HG02870 (cell line): Measurements from ENCODE around the gene RAD52.

Experiments
- ATAC-seq: cut with Tn5 transposase; IDR thresholded peaks from one replicate; pipeline ENCODE4 v1.9.1; 2021; ENCODE audit warnings: mild to moderate bottlenecking, moderate library complexity; ENCODE audit not compliant: unreplicated experiment

Gene RAD52

GRCh38 chr12:949453-950191, at the start of gene RAD52:
TSS of gene RAD52 (minus strand) at chr12:949694. CDS start at chr12:933058, 16,636 bp downstream.
- ATAC-seq, result peak; percentile 87

- peak; percentile 58 for ATAC-seq
These were observed 48.8 kb upstream of the RAD52 start for GRCh38 chr12:998020-998874.

GRCh38 chr12:997505-997904, 48.0 kb upstream of the RAD52 start:
- ATAC-seq, result no peak

GRCh38 chr12:996881-997280, 47.4 kb upstream of the RAD52 start:
- no peak for ATAC-seq

- no peak for ATAC-seq
These were observed 43.2 kb upstream of the RAD52 start for GRCh38 chr12:992647-993046.

GRCh38 chr12:991350-992333, 42.1 kb upstream of the RAD52 start:
- ATAC-seq, result no peak

GRCh38 chr12:990661-991349, 41.3 kb upstream of the RAD52 start, which contains the start of gene ERC1:
TSS of gene ERC1 (plus strand) at chr12:991223. CDS start at chr12:1027904, 36,681 bp downstream.
- peak; percentile 80 for ATAC-seq

- no peak for ATAC-seq
These were observed 40.5 kb upstream of the RAD52 start for GRCh38 chr12:989751-990660.

- no peak for ATAC-seq
These were observed 39.6 kb upstream of the RAD52 start for GRCh38 chr12:989051-989450.

- no peak for ATAC-seq
These were observed 39.2 kb upstream of the RAD52 start for GRCh38 chr12:988646-989045.

GRCh38 chr12:981961-982360, 32.5 kb upstream of the RAD52 start:
- no peak for ATAC-seq

GRCh38 chr12:981176-981828, 31.8 kb upstream of the RAD52 start:
- ATAC-seq, result no peak

GRCh38 chr12:979349-979748, 29.9 kb upstream of the RAD52 start:
- ATAC-seq, result no peak

GRCh38 chr12:977156-977555, 27.7 kb upstream of the RAD52 start:
- ATAC-seq, result no peak

GRCh38 chr12:976644-977043, 27.1 kb upstream of the RAD52 start:
- no peak for ATAC-seq

- no peak for ATAC-seq
These were observed 24.9 kb upstream of the RAD52 start for GRCh38 chr12:974271-974862.

GRCh38 chr12:971991-972390, 22.5 kb upstream of the RAD52 start:
- ATAC-seq, result no peak

GRCh38 chr12:969821-970220, 20.3 kb upstream of the RAD52 start:
- no peak for ATAC-seq
